Vagina (tissue), 2 donors: ENCODE results near the gene RALGPS2.

ENCODE experiments used
- CTCF ChIP-seq, 3 experiments: fragments of 450-650 bp in 2 of 3; fragments of 200-600 bp in 1 of 3; sonication (generic) in 1 of 3; IDR thresholded peaks; one replicate each; pipeline ENCODE4 v1.5.1; 2017 to 2019; ENCODE audit warnings: antibody characterized with exemption in 3 of 3, mild to moderate bottlenecking in 2 of 3, moderate library complexity in 2 of 3
- POLR2A ChIP-seq, 2 donors: fragments of 450-650 bp; IDR thresholded peaks; one replicate each; pipeline ENCODE4 v1.6.1; 2017; ENCODE audit warnings: antibody characterized with exemption in 2 of 2, mild to moderate bottlenecking in 2 of 2, moderate library complexity in 2 of 2

- TF ChIP-seq POLR2A (IDR thresholded peaks at IDR 0.05) (no peak), CTCF (IDR thresholded peaks at IDR 0.05) (no peak)
Measured at GRCh38 chr1:178959543-178960460, 234.8 kb downstream of the RALGPS2 start.
